HG02763 (cell line): ENCODE data around the gene USP5.

ENCODE experiments used
- ATAC-seq: cut with Tn5 transposase; IDR thresholded peaks from one replicate; pipeline ENCODE4 v1.9.1; 2021; ENCODE audit warnings: mild to moderate bottlenecking, moderate library complexity; ENCODE audit not compliant: unreplicated experiment

The USP5 gene

GRCh38 chr12:6840761-6841515, 11.0 kb upstream of the USP5 start, which contains the start of gene GNB3:
Gene GNB3 (plus strand): TSS chr12:6840925. CDS start chr12:6841288, 363 bp downstream.
- ATAC-seq: no peak

- no peak for ATAC-seq
These were observed 9.9 kb upstream of the USP5 start for GRCh38 chr12:6842075-6842474.

- no peak for ATAC-seq
These were observed 8.6 kb upstream of the USP5 start for GRCh38 chr12:6843118-6843902.

- ATAC-seq: no peak
These were observed 6.6 kb upstream of the USP5 start for GRCh38 chr12:6845395-6845794.

GRCh38 chr12:6846316-6846869, 5.6 kb upstream of the USP5 start:
- no peak for ATAC-seq

GRCh38 chr12:6847676-6848075, 4.3 kb upstream of the USP5 start:
- ATAC-seq: no peak

- ATAC-seq: no peak
These were observed 2.5 kb upstream of the USP5 start for GRCh38 chr12:6849427-6849826.

GRCh38 chr12:6849976-6850560, 1.9 kb upstream of the USP5 start:
- no peak for ATAC-seq

- ATAC-seq: no peak
These were observed 1.2 kb upstream of the USP5 start for GRCh38 chr12:6850796-6851152.

GRCh38 chr12:6851153-6851920, 613 bp upstream of the USP5 start, which contains the start of gene CDCA3:
Gene CDCA3 (minus strand): TSS chr12:6851286. CDS start chr12:6850952, 334 bp downstream.
- ATAC-seq: peak; percentile 50

GRCh38 chr12:6852651-6853354, 853 bp downstream of the USP5 start:
- no peak for ATAC-seq

- no peak for ATAC-seq
These were observed 1.7 kb downstream of the USP5 start for GRCh38 chr12:6853626-6854025.

- ATAC-seq: no peak
These were observed 2.1 kb downstream of the USP5 start for GRCh38 chr12:6854036-6854435.

GRCh38 chr12:6855322-6855721, 3.4 kb downstream of the USP5 start:
- no peak for ATAC-seq

GRCh38 chr12:6858799-6859198, 6.8 kb downstream of the USP5 start:
- ATAC-seq: no peak

- no peak for ATAC-seq
These were observed 8.2 kb downstream of the USP5 start for GRCh38 chr12:6860116-6860515.

- ATAC-seq: no peak
These were observed 9.0 kb downstream of the USP5 start for GRCh38 chr12:6860942-6861341.

- ATAC-seq: no peak
These were observed 9.4 kb downstream of the USP5 start for GRCh38 chr12:6861391-6861790.

GRCh38 chr12:6863033-6863432, 11.1 kb downstream of the USP5 start:
- no peak for ATAC-seq
